ENCODE data around the gene RPRD1B.

The RPRD1B gene

DNA sequence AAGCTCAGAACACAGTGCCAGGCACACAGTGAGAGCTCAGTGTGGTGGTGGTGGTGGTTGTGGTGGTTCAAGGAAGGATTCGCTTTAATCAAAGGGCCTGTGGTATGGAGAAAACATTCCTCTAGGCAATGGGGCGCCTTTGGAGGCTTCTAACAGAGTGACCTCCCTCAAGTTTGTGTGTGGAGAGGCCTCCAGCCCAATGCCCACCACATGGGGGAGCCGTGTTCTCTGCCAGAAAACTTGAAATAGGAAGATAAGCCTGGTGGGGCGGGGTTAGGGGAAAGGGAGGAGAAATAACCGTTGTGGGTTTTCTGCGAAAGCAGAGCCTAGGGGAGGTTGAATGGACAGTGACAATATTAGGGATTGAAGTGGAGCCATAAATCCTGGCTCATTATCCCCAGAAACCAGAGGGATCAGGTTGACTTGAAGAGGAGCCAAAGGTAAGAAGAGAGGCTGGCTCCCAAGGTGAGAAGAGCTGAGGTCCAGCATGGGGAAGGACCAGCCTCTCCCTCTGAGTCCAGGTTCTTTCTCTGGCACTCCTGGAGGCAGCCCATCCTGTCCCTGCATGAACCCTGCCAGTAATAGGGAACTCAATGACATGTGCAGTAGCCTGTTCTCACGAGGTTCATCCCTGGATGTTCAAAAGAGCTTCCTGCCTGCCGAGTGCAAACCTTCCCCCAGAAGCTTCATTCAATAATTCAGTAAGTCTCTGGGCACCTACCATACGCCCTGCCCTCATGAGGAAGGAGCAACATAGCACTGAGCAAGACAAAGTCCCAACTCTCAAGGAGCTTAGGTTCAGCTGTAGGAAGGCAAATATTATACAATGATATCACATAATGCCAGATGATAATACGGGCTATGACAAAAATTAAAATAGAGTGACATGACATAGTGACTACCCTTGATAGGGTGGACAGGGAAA lies 80.1 kb downstream of the RPRD1B start:
- no peak overlapping the region for H3K4me3 ChIP-seq (ENCODE audit: low read depth, low read length)
- DNase-seq (ENCODE audit: low read depth) = no peak

DNA sequence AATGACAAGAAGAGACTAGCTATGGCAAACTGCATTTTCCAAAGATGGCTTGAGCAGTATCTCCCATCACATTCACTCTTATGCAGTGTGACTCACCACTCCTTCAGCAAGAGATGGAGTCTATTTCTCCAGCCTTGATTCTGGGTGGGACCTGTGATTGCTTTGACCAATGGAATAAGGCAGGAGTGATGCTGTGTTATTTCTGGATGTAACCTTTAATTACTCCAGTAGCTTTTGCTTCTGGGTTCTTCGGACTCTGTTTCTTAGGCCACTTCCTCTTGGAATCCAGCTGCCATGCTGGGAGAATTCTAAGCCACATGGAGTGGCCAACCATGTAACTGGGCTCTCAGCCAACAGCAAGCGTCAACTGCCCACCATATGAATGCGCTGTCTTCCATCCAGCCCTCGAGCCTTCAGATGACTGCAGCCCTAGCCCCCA lies 80.8 kb downstream of the RPRD1B start:
- DNase-seq (ENCODE audit: low read depth) = no peak

DNA sequence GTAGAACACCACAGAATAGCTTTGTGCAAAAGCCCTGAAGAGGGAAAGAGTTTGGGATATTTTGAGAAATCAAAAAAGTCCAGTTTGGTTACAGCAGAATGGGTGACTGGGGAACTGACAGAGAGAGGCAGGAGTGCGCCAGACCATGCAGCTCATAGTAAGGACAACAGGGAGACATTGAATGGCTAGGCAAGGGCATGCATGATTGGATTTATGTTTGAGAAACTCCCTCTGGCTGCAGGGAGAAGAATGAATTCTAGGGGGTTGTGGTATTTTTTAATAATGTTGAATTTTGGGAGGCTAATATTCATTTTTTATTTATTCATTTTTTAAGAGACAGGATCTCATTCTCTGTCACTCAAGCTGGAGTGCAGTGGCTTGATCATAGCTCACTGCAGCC lies 81.7 kb downstream of the RPRD1B start:
- DNase-seq (ENCODE audit: low read depth) = no peak
- no peak overlapping the region for H3K4me3 ChIP-seq (ENCODE audit: low read depth, low read length)

More for the DNA sequence above, 80.8 kb downstream of the RPRD1B start:
- H3K4me3 ChIP-seq (ENCODE audit: low read depth, low read length) = no peak overlapping the region

DNA sequence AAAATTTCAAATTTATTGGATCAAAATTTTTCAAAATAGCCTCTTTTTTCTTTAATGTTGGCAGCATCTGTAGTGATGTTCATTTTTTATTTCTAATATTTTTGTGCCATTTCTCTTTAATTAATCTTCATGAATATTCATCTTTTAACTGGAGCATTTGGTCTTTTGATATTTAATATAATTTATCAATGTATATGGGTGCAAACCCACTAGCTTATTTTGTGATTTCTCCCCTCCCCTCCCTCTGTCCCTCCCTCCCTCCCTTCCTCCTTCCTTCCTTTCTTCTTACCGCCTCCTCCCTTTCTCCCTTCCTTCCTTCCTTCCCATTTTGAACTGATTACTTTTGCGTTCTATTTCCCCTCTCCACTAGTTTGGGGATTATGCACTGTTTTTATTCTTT lies 82.3 kb downstream of the RPRD1B start:
- no peak for DNase-seq (ENCODE audit: low read depth)
- H3K4me3 ChIP-seq (ENCODE audit: low read depth, low read length) = no peak overlapping the region

DNA sequence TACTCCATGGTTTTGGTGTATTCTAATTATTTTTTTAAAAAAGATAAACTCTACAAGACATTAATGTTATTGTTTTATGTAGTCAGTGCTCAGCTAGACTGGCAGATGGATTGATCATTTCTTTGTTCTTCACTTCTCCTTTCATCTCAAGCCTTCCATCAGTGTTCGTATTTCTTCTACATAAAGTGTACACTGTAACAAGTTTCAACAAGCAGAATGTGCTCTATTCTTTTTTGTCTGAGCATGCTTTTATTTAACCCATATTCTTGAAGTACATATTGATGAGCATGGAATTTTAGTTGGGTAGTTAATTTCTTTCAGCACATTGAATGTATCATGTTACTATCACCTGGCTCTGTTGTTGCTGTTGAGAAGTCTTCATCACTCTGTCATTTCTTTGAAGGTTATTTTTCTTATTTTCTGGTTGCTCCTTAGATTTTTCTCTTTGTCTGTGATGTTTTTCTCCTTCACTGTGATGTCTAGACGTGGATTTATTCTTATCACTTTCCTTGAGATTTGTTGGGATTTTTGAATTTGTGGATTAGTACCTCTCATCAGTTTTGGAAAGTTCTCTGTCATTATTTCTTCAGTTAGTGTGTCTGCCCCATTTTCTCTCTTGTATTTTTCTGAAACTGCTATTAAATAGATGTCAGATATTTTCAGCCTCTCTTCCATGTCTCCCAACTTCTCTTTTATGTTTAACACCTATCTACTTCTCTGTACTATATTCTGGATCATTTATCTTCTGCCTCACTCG lies 83.0 kb downstream of the RPRD1B start:
- DNase-seq (ENCODE audit: low read depth) = no peak
- no peak overlapping the region for H3K4me3 ChIP-seq (ENCODE audit: low read depth, low read length)

DNA sequence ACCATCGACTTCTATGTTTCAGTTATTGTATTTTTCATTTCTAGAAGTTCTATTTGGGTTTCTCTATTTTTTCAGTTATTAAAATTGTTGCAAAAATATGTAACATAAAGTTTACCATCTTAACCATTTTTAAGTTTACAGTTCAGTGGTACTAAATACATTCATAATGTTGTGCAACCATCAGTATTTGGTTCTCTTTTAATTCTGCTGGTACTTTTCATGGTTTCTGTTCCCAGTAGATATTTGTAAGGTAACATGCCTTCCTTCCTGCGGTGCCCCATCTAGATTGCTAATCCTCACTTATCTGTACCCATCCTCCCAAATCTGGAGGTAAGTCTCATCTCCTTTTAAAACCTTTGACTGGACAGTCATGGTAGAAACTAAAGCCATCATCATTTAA lies 83.7 kb downstream of the RPRD1B start:
- no peak for DNase-seq (ENCODE audit: low read depth)
- no peak overlapping the region for H3K4me3 ChIP-seq (ENCODE audit: low read depth, low read length)

DNA sequence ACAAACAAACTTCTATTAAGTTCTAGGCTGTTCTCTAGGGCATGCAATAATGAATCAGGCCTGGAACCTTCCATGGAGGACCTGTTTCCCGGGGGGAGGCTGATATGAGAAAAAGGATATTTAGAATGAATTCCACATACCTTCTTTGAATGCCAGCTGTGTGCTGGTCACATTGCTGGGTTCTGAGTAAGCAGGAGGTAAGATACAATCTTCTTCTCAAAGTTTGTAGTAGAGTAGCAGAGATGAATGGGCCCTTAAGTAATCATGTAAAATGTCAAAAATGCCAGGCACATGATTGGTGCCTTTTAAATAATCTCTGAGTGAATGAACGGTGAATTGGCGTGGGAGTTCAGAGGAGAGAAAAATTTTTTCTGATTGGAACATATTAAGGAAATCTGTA lies 84.1 kb downstream of the RPRD1B start:
- DNase-seq (ENCODE audit: low read depth) = no peak
- H3K4me3 ChIP-seq (ENCODE audit: low read depth, low read length) = no peak overlapping the region

DNA sequence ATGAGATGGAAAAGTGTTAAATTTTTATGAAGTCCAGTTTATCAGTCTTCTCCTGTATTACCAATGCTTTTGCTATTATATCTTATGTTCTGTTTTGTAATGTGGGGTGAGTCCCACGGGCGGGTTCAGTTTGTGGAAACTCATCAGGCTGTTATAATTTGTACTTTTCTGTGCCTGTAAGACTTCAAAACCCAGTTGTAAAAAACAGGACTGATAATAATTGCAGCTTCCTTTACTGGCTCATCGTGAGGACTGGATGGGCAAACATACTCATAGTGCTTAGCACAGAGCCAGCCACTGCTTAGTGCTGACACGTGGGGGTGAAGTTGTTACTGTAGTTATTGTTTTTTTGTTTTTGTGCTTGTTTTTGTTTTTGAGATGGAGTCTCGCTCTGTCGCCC lies 85.9 kb downstream of the RPRD1B start:
- DNase-seq (ENCODE audit: low read depth) = no peak
- no peak overlapping the region for H3K4me3 ChIP-seq (ENCODE audit: low read depth, low read length)

DNA sequence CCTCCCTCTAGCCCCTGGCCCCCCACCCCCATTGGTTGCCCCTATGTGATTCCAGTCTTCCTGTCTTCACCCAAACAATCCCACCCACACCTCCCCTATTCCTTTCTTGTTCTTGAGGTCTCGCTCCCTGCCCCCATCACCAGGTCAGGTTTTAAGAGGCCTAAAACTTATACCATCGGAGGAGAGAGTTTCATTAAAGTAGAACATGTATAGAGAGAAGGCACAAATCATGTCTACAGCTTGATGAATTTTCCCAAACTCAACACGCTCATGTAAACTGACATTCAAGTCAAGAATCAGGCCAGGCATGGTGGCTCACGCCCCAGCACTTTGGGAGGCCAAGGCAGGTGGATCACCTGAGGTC lies 87.1 kb downstream of the RPRD1B start:
- no peak for DNase-seq (ENCODE audit: low read depth)
- no peak overlapping the region for H3K4me3 ChIP-seq (ENCODE audit: low read depth, low read length)

DNA sequence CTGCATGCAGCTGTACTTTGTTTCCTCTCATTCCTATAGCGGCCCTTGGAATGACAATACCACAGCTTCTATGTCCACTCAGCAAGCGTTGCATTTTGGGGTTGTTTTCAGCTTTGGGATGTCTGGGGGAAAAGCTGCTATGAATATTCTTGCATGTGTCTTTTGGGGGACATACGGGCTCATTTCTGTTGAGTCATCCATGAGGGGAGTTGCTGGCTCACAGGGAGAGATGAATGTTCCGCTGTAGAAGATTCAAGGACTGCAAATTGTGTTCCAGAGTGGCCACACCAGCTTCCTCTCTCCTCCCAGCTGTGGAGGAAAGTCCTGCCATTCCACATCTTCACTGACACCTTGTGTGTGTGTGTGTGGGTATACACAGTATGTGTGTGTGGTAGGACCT lies 88.2 kb downstream of the RPRD1B start:
- H3K4me3 ChIP-seq (ENCODE audit: low read depth, low read length) = no peak overlapping the region
- DNase-seq (ENCODE audit: low read depth) = no peak

DNA sequence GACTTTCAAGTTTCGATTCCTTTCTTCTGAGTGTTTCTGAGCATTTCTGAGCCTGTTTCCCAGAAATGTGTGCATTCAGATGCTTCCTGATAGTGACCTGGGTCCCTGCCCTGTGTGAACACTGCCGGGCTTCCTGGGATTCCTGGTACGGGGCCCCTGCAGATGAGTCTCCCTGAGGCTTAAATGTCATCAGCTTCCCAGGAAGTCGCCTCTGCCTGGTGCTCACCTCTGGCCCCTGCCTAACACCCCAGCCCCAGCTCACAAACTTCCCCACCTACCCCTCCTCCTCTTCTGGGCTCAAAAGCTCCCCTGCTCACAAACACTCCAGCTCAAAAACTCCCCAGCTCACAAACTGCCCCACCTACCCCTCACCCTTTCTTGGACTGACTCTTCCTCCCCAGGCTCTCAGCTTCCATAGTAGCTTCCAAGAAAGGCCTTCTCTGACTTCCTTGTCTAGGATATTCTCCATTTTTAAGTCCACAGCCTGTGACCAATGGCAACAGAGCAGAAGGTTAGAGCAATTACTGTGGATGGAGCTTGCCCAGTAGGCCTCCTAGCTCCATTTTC lies 89.6 kb downstream of the RPRD1B start:
- no peak overlapping the region for H3K4me3 ChIP-seq (ENCODE audit: low read depth, low read length)
- no peak for DNase-seq (ENCODE audit: low read depth)

DNA sequence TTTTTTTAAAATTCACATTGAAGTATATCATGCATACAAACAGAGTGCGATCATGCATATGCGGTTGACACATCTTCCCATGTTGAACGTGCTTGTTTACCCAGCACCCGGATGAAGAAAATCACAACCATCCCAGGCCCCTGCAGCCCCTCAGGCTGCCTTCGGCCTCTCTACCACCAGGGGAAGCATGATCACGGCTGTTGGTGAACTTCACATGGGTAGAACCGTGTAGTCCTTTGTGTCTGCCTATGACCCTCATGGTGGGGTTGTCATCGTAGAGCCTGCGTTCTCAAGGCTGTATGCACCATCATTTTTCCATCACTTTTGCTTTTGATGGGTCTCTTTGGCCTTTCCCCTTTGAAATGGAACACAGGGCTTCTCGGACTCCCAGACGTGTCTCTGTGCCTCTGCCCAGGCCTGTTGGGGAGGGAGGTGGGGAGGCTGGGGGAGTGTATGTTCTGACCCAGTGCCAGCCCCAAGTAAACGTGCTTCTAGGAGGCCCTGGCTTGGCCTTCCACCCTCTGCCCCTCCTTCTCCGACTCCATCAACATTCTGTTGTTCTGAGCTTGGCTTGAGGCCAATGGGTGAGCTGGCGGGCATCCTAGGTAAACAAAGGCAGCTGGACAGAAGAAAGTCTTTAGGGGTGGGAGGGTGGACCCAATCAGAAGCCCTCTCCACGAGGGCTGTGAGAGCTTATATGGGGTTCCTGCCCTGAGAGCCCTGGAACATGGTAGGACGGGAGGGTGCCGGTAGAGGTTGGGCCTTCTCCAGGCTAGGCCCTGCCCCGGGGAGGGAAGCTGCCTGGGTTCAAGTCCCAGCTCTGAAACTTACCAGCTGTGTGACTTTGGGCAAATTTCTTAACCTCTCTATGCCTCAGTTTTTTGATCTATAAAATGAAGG lies 91.9 kb downstream of the RPRD1B start:
- no peak for DNase-seq (ENCODE audit: low read depth)
- H3K4me3 ChIP-seq (ENCODE audit: low read depth, low read length) = no peak overlapping the region

DNA sequence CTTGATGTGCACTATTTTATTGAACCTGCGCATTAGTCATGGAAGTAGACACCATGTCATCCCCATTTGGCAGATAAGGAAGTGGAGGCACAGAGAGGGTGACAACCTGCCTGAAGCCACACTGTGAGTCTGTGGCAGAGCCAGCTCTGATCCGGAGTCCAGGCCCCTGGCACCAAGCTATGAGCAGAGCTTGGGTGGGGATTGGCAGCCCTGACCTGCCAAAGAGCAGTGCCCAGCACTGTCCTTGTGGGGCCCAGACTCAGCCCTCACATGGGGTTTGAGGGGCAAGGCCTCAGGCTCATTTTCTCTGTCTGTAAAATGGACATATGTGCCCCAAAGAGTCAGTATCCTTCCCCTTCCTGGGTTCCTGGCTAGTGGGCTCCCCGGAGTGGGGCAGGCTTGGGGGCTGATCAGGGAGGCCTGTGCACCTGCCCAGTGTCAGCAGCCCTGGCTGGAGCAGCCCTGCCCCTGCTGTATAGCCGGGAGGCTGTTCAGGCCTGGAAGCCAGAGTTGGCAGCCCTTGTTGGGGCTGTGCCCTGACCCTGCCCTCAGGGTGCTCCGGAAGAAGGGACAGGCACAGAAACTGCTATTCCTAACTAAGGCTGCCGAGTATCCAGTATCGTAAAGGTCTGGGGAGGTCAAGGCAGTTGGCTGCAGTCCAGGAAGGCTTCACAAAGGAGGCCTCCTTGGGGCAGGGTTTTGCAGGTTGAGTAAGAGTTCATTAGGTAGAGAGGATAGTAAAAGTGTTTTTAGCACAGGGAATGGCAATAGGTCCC lies 92.8 kb downstream of the RPRD1B start:
- DNase-seq (ENCODE audit: low read depth) = no peak
- no peak overlapping the region for H3K4me3 ChIP-seq (ENCODE audit: low read depth, low read length)

DNA sequence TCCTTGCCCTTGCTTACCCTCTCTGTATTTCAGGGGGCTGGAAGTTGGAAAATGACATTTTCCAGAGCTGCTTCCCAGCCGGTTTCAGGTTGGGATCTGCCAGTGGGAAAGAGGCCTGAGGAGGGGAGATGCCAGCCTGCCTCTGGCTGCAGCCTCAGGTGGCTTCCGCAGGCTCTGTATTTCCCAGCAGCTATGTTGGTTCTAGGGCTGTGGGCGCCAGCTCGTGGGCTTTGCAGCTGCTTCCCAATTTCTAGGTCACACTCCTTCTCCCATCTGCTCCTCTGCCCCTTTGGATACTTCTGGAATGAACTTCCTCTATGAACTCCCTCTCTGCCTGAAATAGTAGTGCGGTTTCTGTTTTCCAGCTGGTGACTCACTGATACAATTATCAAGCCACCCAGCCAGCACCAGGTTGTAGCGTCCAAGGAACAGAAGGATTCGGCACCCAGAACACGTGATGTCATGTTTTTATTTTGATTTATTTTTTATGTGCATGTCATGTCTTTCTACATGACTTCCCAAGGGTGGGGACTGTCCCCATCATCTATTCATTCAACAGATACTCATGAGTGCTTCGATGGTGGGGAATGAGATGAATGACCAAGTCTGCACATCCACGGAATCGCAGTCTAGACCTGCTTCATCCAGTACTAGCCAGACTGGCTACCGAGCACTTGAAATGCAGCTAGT lies 93.5 kb downstream of the RPRD1B start:
- peak; percentile 36 for DNase-seq (ENCODE audit: low read depth)

DNA sequence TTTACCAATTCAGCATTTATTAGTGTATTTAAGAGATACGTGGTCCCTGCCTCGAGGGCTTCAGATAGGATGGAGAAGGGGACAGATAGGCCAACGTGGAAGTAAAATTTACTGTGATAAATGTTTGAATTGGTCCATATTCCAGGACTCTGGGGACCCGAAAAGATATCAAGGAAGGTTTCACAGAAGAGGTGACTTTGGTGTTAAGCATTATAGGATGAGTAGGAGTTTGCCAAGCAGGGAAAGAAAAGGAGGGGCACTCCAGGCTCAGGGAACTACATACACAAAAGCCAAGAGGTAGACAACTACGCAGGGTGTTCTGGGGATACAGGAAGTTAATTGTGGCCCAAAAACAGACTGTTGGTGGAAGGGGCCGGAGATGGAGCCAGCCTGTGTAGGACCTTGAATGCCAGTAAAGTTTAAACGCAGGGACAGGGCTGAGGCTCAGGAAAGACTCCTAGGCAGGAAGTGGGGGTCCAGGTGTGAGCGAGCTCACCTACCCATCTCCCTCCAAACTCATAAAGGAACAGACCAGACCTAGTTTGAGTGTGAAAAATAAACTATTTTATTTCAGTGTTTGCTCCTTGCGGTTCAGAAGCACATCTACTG lies 94.5 kb downstream of the RPRD1B start:
- no peak for DNase-seq (ENCODE audit: low read depth)
- H3K4me3 ChIP-seq (ENCODE audit: low read depth, low read length) = no peak overlapping the region

More for the DNA sequence above, 93.5 kb downstream of the RPRD1B start:
- no peak overlapping the region for H3K4me3 ChIP-seq (ENCODE audit: low read depth, low read length)

DNA sequence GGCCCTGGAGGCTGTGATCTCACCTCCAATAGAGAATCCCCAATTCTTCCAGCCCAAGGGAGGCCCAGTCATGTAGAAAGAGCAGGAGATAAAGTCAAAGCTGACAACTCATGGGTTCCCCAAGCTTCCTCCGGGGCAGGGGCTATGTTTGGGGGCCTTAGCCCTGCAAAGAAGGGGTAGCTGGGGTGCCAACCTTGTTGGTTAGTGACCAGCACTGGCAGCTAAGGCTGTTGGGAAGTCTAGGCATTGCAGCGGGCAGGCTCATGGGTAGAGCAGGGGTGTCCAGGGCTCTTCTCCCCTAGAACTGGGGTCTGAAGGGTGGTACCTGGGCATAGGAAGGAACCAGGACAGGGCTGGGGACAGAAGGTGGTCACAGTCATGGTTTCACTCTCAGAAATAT lies 95.1 kb downstream of the RPRD1B start:
- DNase-seq (ENCODE audit: low read depth) = no peak
- H3K4me3 ChIP-seq (ENCODE audit: low read depth, low read length) = no peak overlapping the region

DNA sequence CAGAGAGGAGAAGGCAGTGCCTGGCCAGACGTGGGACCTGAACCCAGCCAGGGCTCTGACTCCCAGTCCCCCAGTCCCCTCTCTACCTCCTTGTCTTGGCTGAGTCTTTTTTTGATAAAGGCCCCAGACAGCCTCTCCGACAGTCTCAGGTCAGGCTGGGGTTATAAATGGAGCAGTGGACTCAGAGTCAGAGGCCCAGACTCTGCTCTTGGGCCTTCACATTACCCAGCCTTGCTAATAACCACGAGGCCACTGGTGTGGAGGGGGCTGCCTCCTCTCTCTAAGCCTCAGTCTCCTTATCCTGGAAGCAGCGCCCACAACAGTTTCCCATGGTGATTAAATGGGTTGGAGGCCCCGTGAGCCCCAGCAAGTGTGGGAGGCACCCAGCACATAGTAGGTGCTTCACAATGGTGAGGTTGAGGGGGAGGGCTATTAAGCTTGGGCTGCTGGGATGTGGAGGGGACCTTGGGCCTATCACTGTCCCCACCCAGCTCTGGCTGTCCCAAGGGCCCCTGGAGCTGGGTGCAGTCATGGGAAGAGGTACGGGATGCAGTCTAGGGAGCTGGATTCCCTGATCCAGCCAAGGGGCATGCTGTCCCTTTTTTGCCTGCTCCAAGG lies 95.8 kb downstream of the RPRD1B start:
- no peak for DNase-seq (ENCODE audit: low read depth)
- no peak overlapping the region for H3K4me3 ChIP-seq (ENCODE audit: low read depth, low read length)

Measured in skeletal muscle cell (primary cell).